Measurements from ENCODE around the gene PTBP3.
A peak's percentile ranks its signal among the peaks of the same experiment; 100 is the strongest.

The PTBP3 gene

DNA sequence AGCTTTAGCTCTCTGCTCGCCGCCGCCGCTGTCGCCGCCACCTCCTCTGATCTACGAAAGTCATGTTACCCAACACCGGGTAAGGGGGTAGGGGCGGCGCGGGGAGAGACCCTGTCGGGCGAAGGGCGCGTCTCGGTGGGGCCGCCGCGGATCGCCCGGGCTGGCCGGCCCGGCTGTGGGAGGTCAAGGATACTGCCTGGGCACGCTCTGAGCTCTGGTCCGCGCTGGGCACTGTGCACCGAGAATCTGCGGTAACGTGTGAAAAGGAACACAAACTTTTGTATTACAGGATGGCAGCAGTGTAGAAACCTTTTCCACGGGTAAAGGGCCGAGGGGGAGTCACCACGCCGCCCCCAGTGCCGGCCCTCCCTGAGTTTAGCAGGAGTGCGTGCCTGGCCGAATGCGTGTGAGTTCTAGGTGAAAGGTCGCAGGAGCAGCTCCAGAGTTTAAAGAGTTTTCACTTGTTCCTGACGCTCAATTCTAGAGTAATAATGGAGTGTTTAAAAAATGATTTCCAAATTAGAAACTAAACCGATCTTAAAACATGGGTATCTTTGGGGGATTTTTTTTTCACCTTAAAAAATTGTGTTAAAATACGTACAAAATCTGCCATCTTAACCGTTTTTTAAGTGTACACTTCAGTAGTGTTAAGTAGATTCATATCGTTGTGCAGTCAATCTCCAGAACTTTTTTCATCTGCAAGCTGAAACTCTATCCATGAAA lies 46.8 kb upstream of the PTBP3 start, which contains the start of gene HSDL2:
Gene HSDL2, plus strand, starts transcription at position 7 of the 723 bp plus-strand sequence. Its CDS starts 56 bp downstream, at position 63.
- no peak for TF ChIP-seq CTCF (IDR thresholded peaks at IDR 0.05)
- peak within 1 kb of the TSS; percentile 95 for H3K4me2 ChIP-seq (ENCODE audit: low read length)
- H3K79me2 ChIP-seq = no peaks in the 10 kb centered on the region
- H3K9ac ChIP-seq = peak within 1 kb of the TSS; percentile 61
- no peaks in the 10 kb centered on the region for H3K4me1 ChIP-seq
- H3K27ac ChIP-seq = peak within 1 kb of the TSS; percentile 88
- no peaks in the 10 kb centered on the region for H3K9me3 ChIP-seq (ENCODE audit: control insufficient read depth, low read length)
- no peaks in the 10 kb centered on the region for H3K36me3 ChIP-seq (ENCODE audit: control insufficient read depth, insufficient read depth, low read length)
- H3K4me3 ChIP-seq (ENCODE audit: low read depth, low read length) = peak within 1 kb of the TSS; percentile 91
- H3K27me3 ChIP-seq (ENCODE audit: control insufficient read depth, insufficient read depth, low read length) = no peaks in the 10 kb centered on the region
- peak within 1 kb of the TSS; percentile 91 for H2AFZ ChIP-seq

DNA sequence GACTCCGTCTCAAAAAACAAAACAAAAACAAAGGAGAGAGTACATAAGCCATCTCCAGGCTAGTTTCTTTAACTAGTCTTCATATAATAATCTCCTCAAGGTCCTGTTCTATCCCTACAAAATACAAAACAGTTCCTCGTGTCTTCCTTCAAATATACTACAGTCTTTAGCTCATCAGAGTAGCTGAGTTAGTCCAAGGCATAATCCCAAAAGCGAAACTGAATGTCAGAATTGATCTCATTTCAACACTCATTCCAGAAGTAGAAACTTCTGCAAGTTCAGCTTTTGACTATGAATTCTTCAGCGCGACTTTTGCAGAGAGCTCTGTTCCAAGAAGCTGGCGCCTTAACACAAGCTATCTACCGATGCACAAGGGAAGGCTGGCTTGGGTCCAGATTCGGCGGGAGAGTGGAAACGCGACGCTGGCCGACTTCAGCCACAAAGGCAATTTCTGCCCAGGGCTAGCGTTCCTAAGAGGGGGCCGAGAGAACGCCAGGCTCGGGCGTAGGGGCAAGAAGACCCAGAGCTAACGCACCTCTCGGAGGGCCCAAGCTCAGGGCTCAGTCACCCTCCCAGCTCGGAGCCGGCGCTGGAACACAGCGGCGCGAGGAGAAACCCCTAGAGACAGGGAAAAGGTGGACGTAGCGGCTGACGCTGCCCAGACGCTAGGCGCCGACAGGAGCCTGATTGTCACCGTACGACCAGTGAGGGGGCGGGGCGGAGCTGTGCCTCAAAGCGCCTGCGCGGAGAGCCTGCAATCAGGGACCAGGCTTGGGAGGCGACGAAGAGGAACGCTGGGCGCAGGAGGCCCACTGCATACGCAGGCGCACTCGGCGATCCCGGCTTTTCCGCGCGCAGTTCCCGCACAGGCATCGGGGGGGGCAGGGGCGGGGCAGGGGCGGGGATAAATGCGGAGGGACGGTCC lies 46.0 kb upstream of the PTBP3 start:
- H3K79me2 ChIP-seq = no peaks in the 10 kb centered on the region
- no peak overlapping the region for H3K9ac ChIP-seq
- peak overlapping the region; percentile 95 for H3K4me2 ChIP-seq (ENCODE audit: low read length)
- H3K36me3 ChIP-seq (ENCODE audit: control insufficient read depth, insufficient read depth, low read length) = no peaks in the 10 kb centered on the region
- peak overlapping the region; percentile 88 for H3K27ac ChIP-seq
- H2AFZ ChIP-seq = peak overlapping the region; percentile 91
- TF ChIP-seq CTCF (IDR thresholded peaks at IDR 0.05) = no peak
- peak overlapping the region; percentile 91 for H3K4me3 ChIP-seq (ENCODE audit: low read depth, low read length)
- no peaks in the 10 kb centered on the region for H3K4me1 ChIP-seq
- no peaks in the 10 kb centered on the region for H3K9me3 ChIP-seq (ENCODE audit: control insufficient read depth, low read length)
- H3K27me3 ChIP-seq (ENCODE audit: control insufficient read depth, insufficient read depth, low read length) = no peaks in the 10 kb centered on the region

DNA sequence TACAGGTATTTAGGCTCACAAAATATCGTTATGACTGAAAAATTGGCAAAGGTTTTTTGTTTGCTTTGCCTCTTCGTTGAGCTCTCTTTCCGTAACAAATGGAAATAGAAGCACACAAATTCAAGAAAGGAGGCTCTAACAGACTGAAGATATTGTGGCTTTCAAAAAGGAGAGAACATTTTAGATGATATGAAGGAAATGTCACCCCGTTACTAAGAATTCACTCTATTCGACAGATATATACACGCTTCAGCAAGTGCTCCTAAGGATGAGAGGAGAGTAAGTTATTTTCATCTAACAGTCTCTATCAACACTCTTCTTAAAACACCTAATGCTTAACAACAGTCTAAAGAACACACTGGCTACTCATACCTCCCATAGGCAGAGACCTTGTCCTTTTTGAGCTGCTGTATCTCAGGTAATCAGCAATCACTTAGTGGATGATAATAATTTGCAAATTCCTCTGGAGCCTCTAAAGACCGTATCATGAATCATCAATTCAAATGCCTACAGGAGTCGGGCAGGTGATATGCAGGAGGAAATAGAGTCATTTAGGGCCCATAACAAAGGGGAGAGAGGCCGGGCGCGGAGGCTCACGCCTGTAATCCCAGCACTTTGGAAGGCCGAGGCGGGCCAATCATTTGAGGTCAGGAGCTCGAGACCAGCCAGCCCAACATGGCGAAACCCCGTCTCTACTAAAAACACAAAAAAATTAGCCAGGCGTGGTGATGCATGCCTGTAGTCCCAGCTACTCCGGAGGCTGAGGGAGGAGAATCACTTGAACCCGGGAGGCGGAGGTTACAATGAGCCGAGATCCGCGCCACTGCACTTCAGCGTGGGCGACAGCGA lies 45.1 kb upstream of the PTBP3 start:
- Histone ChIP-seq H3K9me3 (ENCODE audit: control insufficient read depth, low read length) (no peaks in the 10 kb centered on the region), H2AFZ (peak overlapping the region; percentile 48), H3K4me1 (no peaks in the 10 kb centered on the region), H3K79me2 (no peaks in the 10 kb centered on the region), H3K27ac (peak overlapping the region; percentile 88), H3K9ac (no peak overlapping the region), H3K36me3 (ENCODE audit: control insufficient read depth, insufficient read depth, low read length) (no peaks in the 10 kb centered on the region), H3K4me3 (ENCODE audit: low read depth, low read length) (peak overlapping the region; percentile 91), H3K4me2 (ENCODE audit: low read length) (peak overlapping the region; percentile 69), H3K27me3 (ENCODE audit: control insufficient read depth, insufficient read depth, low read length) (no peaks in the 10 kb centered on the region)
- TF ChIP-seq CTCF (IDR thresholded peaks at IDR 0.05) = no peak

DNA sequence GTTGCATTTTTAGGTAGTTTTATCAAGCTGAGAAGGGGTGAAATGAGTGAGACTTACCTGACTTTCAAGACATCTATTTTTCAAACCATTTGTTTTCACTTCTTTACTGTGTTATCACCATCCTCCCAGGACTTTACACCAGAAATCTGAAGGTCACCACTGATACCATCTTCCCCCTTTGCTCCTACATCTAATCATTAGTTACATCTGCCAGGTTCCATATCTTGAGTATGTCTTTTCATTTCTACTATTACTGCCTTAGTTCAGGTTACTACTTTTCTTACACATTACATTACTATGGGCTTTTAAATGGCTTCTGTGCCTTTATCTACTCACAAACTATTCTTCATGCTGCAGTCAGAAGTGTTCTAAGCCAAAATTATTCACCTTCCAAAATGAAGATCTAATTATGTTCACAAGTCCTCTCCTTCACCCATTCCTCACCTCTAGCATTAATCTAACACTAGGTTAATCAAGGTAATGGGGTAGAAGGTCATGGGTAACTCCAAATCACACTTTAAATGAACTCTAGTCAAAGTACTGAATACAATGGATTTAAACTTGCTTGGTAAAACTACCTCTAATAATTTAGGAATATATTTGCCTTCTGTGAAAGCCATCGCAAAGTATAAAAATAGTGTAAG lies 44.4 kb upstream of the PTBP3 start:
- peak overlapping the region; percentile 2 for H3K4me2 ChIP-seq (ENCODE audit: low read length)
- TF ChIP-seq CTCF (IDR thresholded peaks at IDR 0.05) = no peak
- no peaks in the 10 kb centered on the region for H3K9me3 ChIP-seq (ENCODE audit: control insufficient read depth, low read length)
- H3K9ac ChIP-seq = no peak overlapping the region
- H2AFZ ChIP-seq = no peak overlapping the region
- H3K79me2 ChIP-seq = no peaks in the 10 kb centered on the region
- H3K27me3 ChIP-seq (ENCODE audit: control insufficient read depth, insufficient read depth, low read length) = no peaks in the 10 kb centered on the region
- no peaks in the 10 kb centered on the region for H3K4me1 ChIP-seq
- no peak overlapping the region for H3K27ac ChIP-seq
- peak overlapping the region; percentile 91 for H3K4me3 ChIP-seq (ENCODE audit: low read depth, low read length)
- no peaks in the 10 kb centered on the region for H3K36me3 ChIP-seq (ENCODE audit: control insufficient read depth, insufficient read depth, low read length)
